Nephron (organoid): ENCODE results near the gene RGS6.

ENCODE experiments used
- H3K27ac Mint-ChIP-seq, 3 experiments: 2 replicates each; pipeline ENCODE4 v1.8.0; 2020; ENCODE audit warnings: mixed read lengths in 3 of 3, mild to moderate bottlenecking in 2 of 3, moderate library complexity in 1 of 3
- H3K27me3 Mint-ChIP-seq: 2 replicates; pipeline ENCODE4 v1.8.0; 2021; ENCODE audit warnings: low read depth, mild to moderate bottlenecking, moderate library complexity, mixed read lengths
- H3K36me3 Mint-ChIP-seq: 2 replicates; pipeline ENCODE4 v1.8.0; 2020; ENCODE audit warnings: low read depth, mixed read lengths
- H3K4me1 Mint-ChIP-seq: 2 replicates; pipeline ENCODE4 v1.8.0; 2020; ENCODE audit warnings: mixed read lengths
- H3K4me3 Mint-ChIP-seq, 3 experiments: 2 replicates each; pipeline ENCODE4 v1.8.0; 2020; ENCODE audit warnings: mild to moderate bottlenecking in 3 of 3, mixed read lengths in 3 of 3, moderate library complexity in 2 of 3
- H3K9me3 Mint-ChIP-seq: 2 replicates; pipeline ENCODE4 v1.8.0; 2020; ENCODE audit warnings: mixed read lengths
- TF ChIP-seq, protein P1 (sequence below), 3 experiments: fragments of 200-600 bp; sonication (generic); IDR thresholded peaks; one replicate each; pipeline ENCODE4 v1.5.0; 2021; ENCODE audit warnings: antibody characterized with exemption in 3 of 3; ENCODE audit not compliant: unreplicated experiment in 3 of 3

Gene RGS6

GRCh38 chr14:72104011-72104613 lies 171.9 kb downstream of the RGS6 start:
- Mint-ChIP-seq H3K27me3 (peaks cover 4% of the 10 kb centered on the region), H3K4me3 (no peak overlapping the region)

GRCh38 chr14:72111911-72112310 lies 179.7 kb downstream of the RGS6 start:
- H3K36me3 Mint-ChIP-seq: no peaks in the 10 kb centered on the region
- H3K27me3 Mint-ChIP-seq: no peaks in the 10 kb centered on the region
- H3K4me1 Mint-ChIP-seq: no peaks in the 10 kb centered on the region
- no peak overlapping the region for H3K27ac Mint-ChIP-seq
- H3K9me3 Mint-ChIP-seq: peaks cover 6% of the 10 kb centered on the region
- TF ChIP-seq, protein P1, sequence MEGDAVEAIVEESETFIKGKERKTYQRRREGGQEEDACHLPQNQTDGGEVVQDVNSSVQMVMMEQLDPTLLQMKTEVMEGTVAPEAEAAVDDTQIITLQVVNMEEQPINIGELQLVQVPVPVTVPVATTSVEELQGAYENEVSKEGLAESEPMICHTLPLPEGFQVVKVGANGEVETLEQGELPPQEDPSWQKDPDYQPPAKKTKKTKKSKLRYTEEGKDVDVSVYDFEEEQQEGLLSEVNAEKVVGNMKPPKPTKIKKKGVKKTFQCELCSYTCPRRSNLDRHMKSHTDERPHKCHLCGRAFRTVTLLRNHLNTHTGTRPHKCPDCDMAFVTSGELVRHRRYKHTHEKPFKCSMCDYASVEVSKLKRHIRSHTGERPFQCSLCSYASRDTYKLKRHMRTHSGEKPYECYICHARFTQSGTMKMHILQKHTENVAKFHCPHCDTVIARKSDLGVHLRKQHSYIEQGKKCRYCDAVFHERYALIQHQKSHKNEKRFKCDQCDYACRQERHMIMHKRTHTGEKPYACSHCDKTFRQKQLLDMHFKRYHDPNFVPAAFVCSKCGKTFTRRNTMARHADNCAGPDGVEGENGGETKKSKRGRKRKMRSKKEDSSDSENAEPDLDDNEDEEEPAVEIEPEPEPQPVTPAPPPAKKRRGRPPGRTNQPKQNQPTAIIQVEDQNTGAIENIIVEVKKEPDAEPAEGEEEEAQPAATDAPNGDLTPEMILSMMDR (IDR thresholded peaks at IDR 0.05; ENCODE audit: unreplicated experiment in 3 of 3): no peak
- no peak overlapping the region for H3K4me3 Mint-ChIP-seq

More at GRCh38 chr14:72104011-72104613, 171.9 kb downstream of the RGS6 start:
- no peaks in the 10 kb centered on the region for H3K36me3 Mint-ChIP-seq
- TF ChIP-seq, protein P1 (IDR thresholded peaks at IDR 0.05; ENCODE audit: unreplicated experiment in 3 of 3): peak; percentile 26 to 37 (median 28)
- peaks cover 5% of the 10 kb centered on the region for H3K9me3 Mint-ChIP-seq
- peaks cover 8% of the 10 kb centered on the region for H3K4me1 Mint-ChIP-seq
- H3K27ac Mint-ChIP-seq: no peak overlapping the region

GRCh38 chr14:72118841-72119240 lies 186.6 kb downstream of the RGS6 start:
- Mint-ChIP-seq H3K27ac (peak overlapping the region in 2 of 3 experiments; percentile 32 to 56), H3K36me3 (no peaks in the 10 kb centered on the region), H3K27me3 (no peaks in the 10 kb centered on the region), H3K4me3 (no peak overlapping the region), H3K9me3 (no peaks in the 10 kb centered on the region), H3K4me1 (peaks cover 6% of the 10 kb centered on the region)
- TF ChIP-seq, protein P1 (IDR thresholded peaks at IDR 0.05; ENCODE audit: unreplicated experiment in 3 of 3): no peak

GRCh38 chr14:72120315-72120714 lies 188.1 kb downstream of the RGS6 start:
- Mint-ChIP-seq H3K36me3 (no peaks in the 10 kb centered on the region), H3K9me3 (no peaks in the 10 kb centered on the region), H3K4me1 (peaks cover 6% of the 10 kb centered on the region), H3K27ac (no peak overlapping the region), H3K27me3 (no peaks in the 10 kb centered on the region), H3K4me3 (no peak overlapping the region)
- TF ChIP-seq, protein P1 (IDR thresholded peaks at IDR 0.05; ENCODE audit: unreplicated experiment in 3 of 3): no peak

- no peaks in the 10 kb centered on the region for H3K9me3 Mint-ChIP-seq
- H3K27ac Mint-ChIP-seq: no peak overlapping the region
- H3K4me3 Mint-ChIP-seq: no peak overlapping the region
- TF ChIP-seq, protein P1 (IDR thresholded peaks at IDR 0.05; ENCODE audit: unreplicated experiment in 3 of 3): no peak
- peaks cover 5% of the 10 kb centered on the region for H3K4me1 Mint-ChIP-seq
- H3K27me3 Mint-ChIP-seq: peaks cover 4% of the 10 kb centered on the region
- H3K36me3 Mint-ChIP-seq: no peaks in the 10 kb centered on the region
Observed at GRCh38 chr14:72123755-72124154, 191.5 kb downstream of the RGS6 start.

- TF ChIP-seq, protein P1 (IDR thresholded peaks at IDR 0.05; ENCODE audit: unreplicated experiment in 3 of 3): no peak
- H3K27me3 Mint-ChIP-seq: peaks cover 4% of the 10 kb centered on the region
- H3K4me3 Mint-ChIP-seq: no peak overlapping the region
- H3K9me3 Mint-ChIP-seq: no peaks in the 10 kb centered on the region
- no peaks in the 10 kb centered on the region for H3K36me3 Mint-ChIP-seq
- H3K4me1 Mint-ChIP-seq: peaks cover under 1% of the 10 kb centered on the region
- no peak overlapping the region for H3K27ac Mint-ChIP-seq
Observed at GRCh38 chr14:72124171-72124570, 191.9 kb downstream of the RGS6 start.
